Esophagus squamous epithelium (tissue), 4 donors: ENCODE data around the gene NDUFAF7.

Experiments used
- CTCF ChIP-seq, 6 experiments: fragments of 450-650 bp in 4 of 6; fragments of 200-600 bp in 2 of 6; sonication (generic) in 2 of 6; IDR thresholded peaks; one replicate each; pipeline ENCODE4 v1.5.1; 2016 to 2019; ENCODE audit warnings: antibody characterized with exemption in 6 of 6, mild to moderate bottlenecking in 4 of 6, moderate library complexity in 4 of 6
- POLR2A ChIP-seq, 4 donors: fragments of 450-650 bp; IDR thresholded peaks; one replicate each; pipeline ENCODE4 v1.6.1; 2017; ENCODE audit warnings: antibody characterized with exemption in 4 of 4, mild to moderate bottlenecking in 4 of 4, moderate library complexity in 3 of 4

- TF ChIP-seq POLR2A (IDR thresholded peaks at IDR 0.05) (no peak), CTCF (IDR thresholded peaks at IDR 0.05) (peak in 1 of 6 experiments; percentile 26)
These were observed 56.5 kb downstream of the NDUFAF7 start for GRCh38 chr2:37287966-37288365.
